DND-41 (cell line): ENCODE measurements around the gene CCL7.

ENCODE experiments used
- ATAC-seq: fragments of 200-7000 bp; cut with Tn5 transposase; 3 replicates; pipeline ENCODE4 v1.9.1; 2021; ENCODE audit warnings: low read depth; ENCODE audit not compliant: insufficient read depth
- DNase-seq: peaks from one replicate; pipeline ENCODE4 v3.0.0-alpha.2; 2020
- H2AFZ ChIP-seq: 2 replicates; pipeline ENCODE4 v1.6.0; 2012; ENCODE audit warnings: low read depth, low read length
- H3K27ac ChIP-seq: 2 replicates; pipeline ENCODE4 v1.5.1; 2012; ENCODE audit warnings: low read length, inconsistent platforms
- H3K27me3 ChIP-seq: fragments of 200-600 bp; sonication (generic); 2 replicates; pipeline ENCODE4 v1.6.0; 2012; ENCODE audit warnings: low read length, mild to moderate bottlenecking, inconsistent platforms; ENCODE audit not compliant: insufficient read depth, poor library complexity
- H3K36me3 ChIP-seq: 2 replicates; pipeline ENCODE4 v1.5.1; 2012; ENCODE audit warnings: low read length, inconsistent platforms; ENCODE audit not compliant: insufficient read depth
- H3K4me1 ChIP-seq: 2 replicates; pipeline ENCODE4 v1.5.1; 2012; ENCODE audit warnings: mild to moderate bottlenecking, low read length; ENCODE audit not compliant: insufficient read depth
- H3K4me2 ChIP-seq: 2 replicates; pipeline ENCODE4 v1.6.0; 2012; ENCODE audit warnings: mild to moderate bottlenecking, moderate library complexity, low read length, inconsistent platforms; ENCODE audit not compliant: insufficient read depth
- H3K4me3 ChIP-seq, 2 experiments: fragments of 200-600 bp in 1 of 2; shearing (Covaris generic) in 1 of 2; 2 replicates each; pipeline ENCODE4 v1.5.1; 2012 to 2016; ENCODE audit warnings: inconsistent platforms in 2 of 2, low read length in 2 of 2, mild to moderate bottlenecking in 2 of 2, low read depth in 1 of 2, moderate library complexity in 1 of 2
- H3K79me2 ChIP-seq: 2 replicates; pipeline ENCODE4 v1.6.0; 2012; ENCODE audit warnings: low read length, inconsistent platforms; ENCODE audit not compliant: insufficient read depth
- H3K9ac ChIP-seq: 2 replicates; pipeline ENCODE4 v1.6.0; 2012; ENCODE audit warnings: low read depth, mild to moderate bottlenecking, inconsistent platforms, low read length, moderate library complexity
- H3K9me3 ChIP-seq: 2 replicates; pipeline ENCODE4 v1.5.1; 2012; ENCODE audit warnings: low read length, moderate library complexity, mild to moderate bottlenecking, inconsistent platforms; ENCODE audit not compliant: insufficient read depth, severe bottlenecking
- H4K20me1 ChIP-seq: 2 replicates; pipeline ENCODE4 v1.6.0; 2012; ENCODE audit warnings: low read length; ENCODE audit not compliant: insufficient read depth
- CTCF ChIP-seq: IDR thresholded peaks from 2 replicates; pipeline ENCODE4 v1.5.1; 2012; ENCODE audit warnings: borderline replicate concordance, low read length, moderate library complexity, mild to moderate bottlenecking; ENCODE audit not compliant: poor library complexity, severe bottlenecking; ENCODE audit errors: extremely low read depth
- EZH2 ChIP-seq: IDR thresholded peaks from 3 replicates; pipeline ENCODE4 v1.6.1; 2012; ENCODE audit warnings: borderline replicate concordance, low read depth, mild to moderate bottlenecking, moderate library complexity, low read length, inconsistent platforms; ENCODE audit not compliant: severe bottlenecking

Gene CCL7

GRCh38 chr17:34260861-34261260, 9.2 kb upstream of the CCL7 start:
- no peaks in the 10 kb centered on the region for H4K20me1 ChIP-seq
- H2AFZ ChIP-seq = no peak overlapping the region
- no peaks in the 10 kb centered on the region for H3K79me2 ChIP-seq
- peaks cover 2% of the 10 kb centered on the region for H3K27me3 ChIP-seq
- no peaks in the 10 kb centered on the region for H3K36me3 ChIP-seq
- H3K4me3 ChIP-seq = no peak overlapping the region
- no peak overlapping the region for H3K4me2 ChIP-seq
- DNase-seq = no peak
- H3K4me1 ChIP-seq = peaks cover 5% of the 10 kb centered on the region; the same call in 1 of the 2 replicates
- H3K9me3 ChIP-seq = no peaks in the 10 kb centered on the region
- H3K9ac ChIP-seq = no peak overlapping the region
- ATAC-seq = no peak
- no peak for TF ChIP-seq EZH2
- TF ChIP-seq CTCF = no peak
- no peak overlapping the region for H3K27ac ChIP-seq

GRCh38 chr17:34261568-34262337, 8.3 kb upstream of the CCL7 start:
- ATAC-seq = no peak
- Histone ChIP-seq H3K4me1 (peaks cover 5% of the 10 kb centered on the region; the same call in 1 of the 2 replicates), H2AFZ (no peak overlapping the region), H3K36me3 (no peaks in the 10 kb centered on the region), H3K4me2 (no peak overlapping the region), H3K79me2 (no peaks in the 10 kb centered on the region), H4K20me1 (no peaks in the 10 kb centered on the region), H3K9ac (no peak overlapping the region), H3K9me3 (no peaks in the 10 kb centered on the region), H3K4me3 (no peak overlapping the region), H3K27ac (no peak overlapping the region), H3K27me3 (peaks cover 4% of the 10 kb centered on the region)
- no peak for DNase-seq
- no peak for TF ChIP-seq EZH2
- TF ChIP-seq CTCF = no peak

- H3K4me3 ChIP-seq = no peak overlapping the region
Measured at GRCh38 chr17:34265711-34266110, 4.3 kb upstream of the CCL7 start.

More at GRCh38 chr17:34265711-34266110, 4.3 kb upstream of the CCL7 start:
- TF ChIP-seq EZH2 = no peak
- no peak for TF ChIP-seq CTCF
- DNase-seq (no peak), ATAC-seq (no peak)
- Histone ChIP-seq H3K27me3 (peaks cover 4% of the 10 kb centered on the region), H4K20me1 (no peaks in the 10 kb centered on the region), H3K36me3 (no peaks in the 10 kb centered on the region), H3K27ac (no peak overlapping the region), H3K9ac (no peak overlapping the region), H2AFZ (no peak overlapping the region), H3K9me3 (no peaks in the 10 kb centered on the region), H3K4me1 (no peaks in the 10 kb centered on the region), H3K79me2 (no peaks in the 10 kb centered on the region), H3K4me2 (no peak overlapping the region)
